Frontal cortex (tissue), 4 donors: Measurements from ENCODE around the gene LTO1. TPM values are rescaled to one million over a fixed set of nuclear protein-coding genes. Genes with fewer than 3 reads are reported as not detected.

Experiments used
- DNase-seq, 2 donors: peaks; one replicate each; pipeline ENCODE4 v3.0.0; 2012; ENCODE audit warnings: low spot score in 2 of 2
- FAIRE-seq: peaks from 2 replicates; lab custom pipeline; 2012; peaks lifted over from hg19 to GRCh38; lab: Jason Lieb, UNC
- total RNA-seq: library from RNA; depleted of rRNA; stranded (reverse); fragments of >200 nt; gene quantifications from one replicate; pipeline ENCODE4 v1.2.3, GENCODE V29; 2014
- donor health status: control.
- donor health status: control.
- donor health status: control.

LTO1 gene
- total RNA-seq, 1 donor from 2014 or later = 17.1 TPM

- FAIRE-seq = no peak
- no peak for DNase-seq
Observed at GRCh38 chr11:69683764-69684333, 8.7 kb upstream of the LTO1 start.

GRCh38 chr11:69682681-69683326 is 7.7 kb upstream of the LTO1 start:
- no peak for FAIRE-seq

GRCh38 chr11:69682221-69682620 is 7.1 kb upstream of the LTO1 start:
- DNase-seq (no peak), FAIRE-seq (no peak)

More at GRCh38 chr11:69682681-69683326, 7.7 kb upstream of the LTO1 start:
- DNase-seq = no peak

- no peak for FAIRE-seq
- no peak for DNase-seq
Observed at GRCh38 chr11:69680688-69681087, 5.5 kb upstream of the LTO1 start.

GRCh38 chr11:69677749-69678148 is 2.6 kb upstream of the LTO1 start:
- FAIRE-seq (no peak), DNase-seq (no peak)

- DNase-seq (no peak), FAIRE-seq (no peak)
Observed at GRCh38 chr11:69674267-69674885, 777 bp downstream of the LTO1 start.

GRCh38 chr11:69671734-69672465 is 3.3 kb downstream of the LTO1 start:
- no peak for FAIRE-seq
- DNase-seq = no peak

- DNase-seq (peak; percentile 85 to 91), FAIRE-seq (no peak)
Observed at GRCh38 chr11:69670158-69670845, 4.9 kb downstream of the LTO1 start.

- FAIRE-seq (no peak), DNase-seq (no peak)
Observed at GRCh38 chr11:69669486-69669885, 5.7 kb downstream of the LTO1 start.

GRCh38 chr11:69667619-69668604 is 7.2 kb downstream of the LTO1 start:
- DNase-seq (no peak), FAIRE-seq (no peak)

- no peak for DNase-seq
- no peak for FAIRE-seq
Observed at GRCh38 chr11:69666752-69667536, 8.2 kb downstream of the LTO1 start.

- no peak for FAIRE-seq
- DNase-seq = no peak
Observed at GRCh38 chr11:69666261-69666660, 8.9 kb downstream of the LTO1 start.

GRCh38 chr11:69665669-69666068 is 9.5 kb downstream of the LTO1 start:
- DNase-seq = no peak

GRCh38 chr11:69664901-69665300 is 10.3 kb downstream of the LTO1 start:
- no peak for DNase-seq
- no peak for FAIRE-seq

More at GRCh38 chr11:69665669-69666068, 9.5 kb downstream of the LTO1 start:
- no peak for FAIRE-seq

GRCh38 chr11:69664103-69664775 is 10.9 kb downstream of the LTO1 start:
- DNase-seq (no peak), FAIRE-seq (no peak)

GRCh38 chr11:69663326-69663725 is 11.8 kb downstream of the LTO1 start:
- DNase-seq (no peak), FAIRE-seq (no peak)

- DNase-seq (no peak), FAIRE-seq (no peak)
Observed at GRCh38 chr11:69662806-69663205, 12.3 kb downstream of the LTO1 start.
